Measurements from ENCODE around the gene VNN1.

VNN1 gene, protein sequence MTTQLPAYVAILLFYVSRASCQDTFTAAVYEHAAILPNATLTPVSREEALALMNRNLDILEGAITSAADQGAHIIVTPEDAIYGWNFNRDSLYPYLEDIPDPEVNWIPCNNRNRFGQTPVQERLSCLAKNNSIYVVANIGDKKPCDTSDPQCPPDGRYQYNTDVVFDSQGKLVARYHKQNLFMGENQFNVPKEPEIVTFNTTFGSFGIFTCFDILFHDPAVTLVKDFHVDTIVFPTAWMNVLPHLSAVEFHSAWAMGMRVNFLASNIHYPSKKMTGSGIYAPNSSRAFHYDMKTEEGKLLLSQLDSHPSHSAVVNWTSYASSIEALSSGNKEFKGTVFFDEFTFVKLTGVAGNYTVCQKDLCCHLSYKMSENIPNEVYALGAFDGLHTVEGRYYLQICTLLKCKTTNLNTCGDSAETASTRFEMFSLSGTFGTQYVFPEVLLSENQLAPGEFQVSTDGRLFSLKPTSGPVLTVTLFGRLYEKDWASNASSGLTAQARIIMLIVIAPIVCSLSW

DNA sequence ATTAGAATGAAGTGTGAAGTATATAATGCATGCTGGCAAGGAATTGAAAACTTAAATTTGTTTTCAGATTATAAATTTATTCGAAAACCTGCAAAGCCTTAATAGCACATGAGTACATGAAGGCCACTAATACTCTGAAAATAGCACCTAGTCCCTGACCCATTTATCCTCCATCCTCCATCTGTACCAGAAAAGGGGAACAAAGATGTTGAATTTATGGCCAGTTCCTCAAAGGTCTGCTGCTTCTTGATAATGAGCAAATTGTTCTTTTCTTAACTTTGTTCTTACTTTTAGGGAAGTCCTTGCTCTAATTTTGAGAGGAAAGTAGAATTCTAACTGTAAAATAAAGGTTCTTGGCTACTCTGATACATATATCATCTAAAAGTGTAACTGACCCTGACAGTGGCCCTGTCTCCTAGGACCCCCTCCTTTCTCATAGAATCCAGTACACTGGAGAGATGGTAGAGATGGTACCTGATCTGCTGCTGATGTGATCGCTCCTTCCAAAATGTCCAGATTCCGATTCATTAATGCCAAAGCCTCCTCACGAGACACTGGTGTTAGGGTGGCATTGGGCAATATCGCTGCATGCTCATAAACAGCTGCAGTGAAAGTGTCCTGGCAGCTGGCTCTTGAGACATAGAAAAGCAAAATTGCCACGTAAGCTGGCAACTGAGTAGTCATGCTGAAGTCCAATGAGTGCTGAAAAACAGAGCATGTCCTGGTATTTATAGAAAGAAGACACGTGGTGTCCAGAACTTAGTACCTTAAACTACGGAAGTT, at the start of gene VNN1:
VNN1 (minus strand) TSS at position 704 of the 783 bp plus-strand sequence; CDS start at position 684, 20 bp downstream.
- DNase-seq = peak; percentile 3

- peak; percentile 61 for DNase-seq
These were observed 49.4 kb upstream of the VNN1 start for GRCh38 chr6:132763269-132763668.

GRCh38 chr6:132760256-132760655, 46.4 kb upstream of the VNN1 start:
- no peak for DNase-seq

DNA sequence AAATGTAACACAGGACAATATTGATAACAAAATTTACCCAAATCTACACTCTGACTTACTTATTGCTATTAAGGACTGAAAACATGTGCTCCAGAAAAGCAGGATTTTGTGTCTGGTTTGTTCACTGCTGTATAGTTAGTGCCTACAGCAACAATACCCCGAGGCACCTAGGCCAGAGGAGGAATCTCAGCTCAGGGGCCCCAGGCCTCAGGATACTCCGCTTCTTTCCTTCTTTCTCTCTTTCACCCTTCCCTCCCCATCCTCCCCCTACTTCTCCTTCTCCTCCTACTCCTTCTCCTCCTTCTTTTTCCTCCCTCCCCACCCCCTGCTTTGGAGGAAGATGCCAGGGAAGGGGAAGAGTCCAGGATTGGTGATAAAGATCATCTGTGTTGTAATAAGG, 44.8 kb upstream of the VNN1 start:
- no peak for DNase-seq

GRCh38 chr6:132752255-132752654, 38.4 kb upstream of the VNN1 start:
- DNase-seq = no peak

DNA sequence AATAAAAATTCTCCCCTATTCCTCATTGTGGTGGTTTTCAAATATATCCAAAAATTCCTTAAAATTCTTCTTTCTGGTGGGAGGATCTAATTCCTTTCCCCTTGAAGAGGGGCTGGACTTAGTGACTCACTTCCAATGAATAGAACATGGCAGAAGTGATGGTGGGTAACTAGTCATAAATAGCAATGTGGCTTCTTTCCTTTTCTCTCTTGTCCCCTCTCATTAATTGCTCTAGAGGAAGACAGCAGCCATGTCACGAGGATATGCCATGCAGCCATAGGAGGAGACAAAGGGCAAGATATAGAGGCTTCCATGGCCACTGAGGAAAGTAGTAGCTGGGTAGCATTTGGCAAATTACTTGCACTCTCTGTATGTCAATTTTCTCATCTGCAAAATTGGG, 38.0 kb upstream of the VNN1 start:
- DNase-seq = no peak

- no peak for DNase-seq
These were observed 37.5 kb upstream of the VNN1 start for GRCh38 chr6:132751306-132751705.

DNA sequence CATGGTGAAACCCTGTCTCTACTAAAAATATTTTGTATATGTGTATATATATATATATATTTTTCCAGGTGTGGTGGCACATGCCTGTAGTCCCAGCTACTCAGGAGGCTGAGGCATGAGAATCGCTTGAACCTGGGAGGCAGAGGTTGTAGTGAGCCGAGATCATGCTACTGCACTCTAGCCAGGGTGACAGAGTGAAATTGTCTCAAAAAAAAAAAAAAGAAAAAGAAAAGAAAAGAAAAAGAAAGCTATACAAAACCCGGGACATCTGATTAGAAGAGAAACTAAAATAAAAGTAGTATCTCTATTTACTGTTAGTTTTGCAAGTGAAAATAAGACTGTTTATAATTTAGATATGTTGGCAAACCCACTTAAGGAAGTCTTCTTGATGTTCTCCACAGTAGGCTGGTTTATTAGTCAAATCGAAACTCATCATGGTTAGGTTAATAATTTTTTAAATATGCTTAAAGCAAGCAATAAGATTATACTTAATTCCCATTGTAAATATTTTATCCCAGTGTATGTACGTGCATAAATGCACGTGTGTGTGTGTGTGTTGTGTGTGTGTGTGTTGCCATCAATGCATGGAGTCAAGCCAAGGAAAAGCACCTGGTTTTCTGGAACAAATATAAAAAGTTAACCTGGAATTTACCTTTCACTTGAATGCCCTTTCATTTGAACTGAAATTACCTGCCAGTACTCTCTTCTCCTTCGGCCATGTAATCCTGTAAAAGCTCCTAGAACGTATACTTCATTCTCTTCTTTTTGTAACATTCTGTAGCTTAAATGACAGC, 36.8 kb upstream of the VNN1 start:
- no peak for DNase-seq

GRCh38 chr6:132749111-132749510, 35.3 kb upstream of the VNN1 start:
- no peak for DNase-seq

DNA sequence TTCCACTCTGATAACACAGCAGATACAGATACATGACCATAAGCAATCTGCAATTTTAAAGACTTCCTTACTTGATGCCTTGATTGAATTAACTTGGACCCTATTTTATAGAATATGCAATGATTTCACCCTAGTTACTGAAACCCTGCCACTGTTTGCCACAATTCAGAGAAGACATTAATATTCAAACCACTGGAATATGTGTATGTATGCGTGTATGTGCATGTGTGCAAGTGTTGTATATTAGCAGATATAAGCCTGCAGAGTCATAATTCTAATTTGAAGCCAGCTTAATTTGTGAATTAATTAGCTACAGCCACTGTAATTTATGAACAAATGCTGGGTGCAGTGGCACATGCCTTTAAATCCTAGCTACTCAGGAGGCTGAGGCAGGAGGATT, 34.6 kb upstream of the VNN1 start:
- DNase-seq = no peak

DNA sequence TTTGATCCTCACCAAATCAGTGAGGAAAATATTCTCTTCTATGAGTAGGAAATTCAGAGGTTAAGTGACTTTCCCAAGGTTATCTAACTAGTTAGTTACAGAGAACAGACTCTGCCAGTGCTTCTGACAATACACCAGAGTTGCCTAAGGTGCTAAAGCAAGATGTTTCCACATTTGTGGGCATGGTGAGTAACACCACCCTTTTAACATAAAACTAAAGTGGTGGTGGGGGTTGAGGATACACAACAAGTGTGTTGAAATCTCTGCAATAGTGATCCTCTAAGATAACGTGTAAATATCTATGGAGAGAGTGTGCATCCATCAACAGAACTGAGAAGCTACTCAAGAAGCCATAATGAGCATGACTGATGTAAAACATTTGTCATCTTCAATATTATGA, 32.2 kb upstream of the VNN1 start:
- DNase-seq = no peak

DNA sequence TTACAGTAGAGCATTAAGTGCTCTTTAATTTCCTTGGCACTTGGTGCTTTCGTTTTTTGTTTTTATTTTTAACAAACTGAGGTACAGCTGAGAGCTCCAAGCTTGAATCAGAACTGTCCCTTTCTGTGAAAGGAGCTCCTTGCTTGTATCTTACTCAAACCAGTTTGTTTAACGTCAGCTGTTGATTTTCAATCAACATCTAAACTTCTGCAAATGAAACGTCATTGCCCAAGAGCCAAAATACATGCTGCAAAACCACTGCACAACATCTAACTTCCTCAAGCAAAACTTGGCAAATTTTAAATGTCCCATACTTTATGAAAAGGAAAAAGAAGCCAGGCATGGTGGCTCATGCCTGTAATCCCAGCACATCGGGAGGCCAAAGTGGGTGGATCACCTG, 28.6 kb upstream of the VNN1 start:
- DNase-seq = no peak

GRCh38 chr6:132741281-132741680, 27.4 kb upstream of the VNN1 start:
- DNase-seq = no peak

DNA sequence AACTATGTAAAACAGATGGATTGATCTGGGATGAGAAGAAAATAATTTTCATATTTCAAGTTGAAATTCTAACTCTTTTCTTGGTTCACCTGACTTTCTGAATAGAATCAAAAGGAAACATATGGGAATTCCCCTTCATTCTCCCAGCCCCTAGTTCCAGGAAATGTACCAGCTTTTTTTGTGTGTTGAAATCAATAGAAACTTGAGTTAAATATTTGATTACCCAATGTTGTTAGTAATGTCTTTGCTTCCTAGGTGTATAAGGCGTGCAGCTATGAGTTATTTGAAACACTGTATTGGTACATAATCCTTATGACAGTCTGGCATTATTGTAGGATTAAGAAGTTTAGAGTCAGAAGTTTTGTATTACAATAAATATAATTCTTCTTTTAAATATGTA, 22.4 kb upstream of the VNN1 start:
- no peak for DNase-seq

DNA sequence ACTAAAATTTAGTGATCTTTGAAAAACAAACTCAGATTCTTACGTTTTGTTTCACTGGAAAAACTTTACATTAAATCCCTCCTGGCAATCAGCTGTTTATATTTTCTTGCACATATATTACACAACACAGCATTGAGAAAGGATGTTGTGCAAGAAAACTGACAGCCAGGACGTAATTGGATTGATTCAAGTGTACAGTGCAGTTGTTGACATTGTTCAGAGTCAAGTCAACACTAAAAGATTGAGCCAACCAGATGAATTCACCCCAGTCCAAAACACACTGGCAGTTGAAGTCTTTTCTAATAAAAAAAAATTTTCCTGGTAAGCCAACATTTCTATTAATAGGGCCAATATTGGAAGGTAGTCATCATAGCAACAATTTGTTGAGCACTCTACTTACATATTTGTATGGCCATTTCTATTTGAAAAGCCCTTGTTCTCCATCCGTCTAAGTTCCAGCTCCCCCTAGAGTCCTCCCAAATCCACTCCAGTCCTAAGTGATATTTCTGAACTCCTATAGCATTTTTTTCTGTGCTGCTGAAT, 20.9 kb upstream of the VNN1 start:
- DNase-seq = no peak

DNA sequence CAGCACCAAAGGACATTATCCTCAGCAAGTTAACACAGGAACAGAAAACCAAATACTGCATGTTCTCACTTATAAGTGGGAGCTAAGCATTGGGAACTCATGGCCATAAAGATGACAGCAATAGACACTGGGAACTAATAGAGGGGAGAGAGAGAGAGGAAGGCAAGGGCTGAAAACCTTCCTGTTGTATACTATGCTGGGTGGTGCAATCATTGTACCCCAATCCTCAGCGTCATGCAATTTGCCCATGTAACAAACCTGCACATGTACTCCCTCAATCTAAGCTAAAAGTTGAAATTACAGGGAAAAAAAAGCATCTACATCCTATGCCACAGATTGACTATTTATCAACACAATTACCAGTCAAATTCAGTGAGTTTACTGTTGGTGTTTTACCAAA, 20.0 kb upstream of the VNN1 start:
- DNase-seq = no peak

- no peak for DNase-seq
These were observed 19.4 kb upstream of the VNN1 start for GRCh38 chr6:132733283-132733682.

GRCh38 chr6:132731086-132731485, 17.2 kb upstream of the VNN1 start:
- DNase-seq = no peak

GRCh38 chr6:132730560-132730959, 16.7 kb upstream of the VNN1 start:
- no peak for DNase-seq

DNA sequence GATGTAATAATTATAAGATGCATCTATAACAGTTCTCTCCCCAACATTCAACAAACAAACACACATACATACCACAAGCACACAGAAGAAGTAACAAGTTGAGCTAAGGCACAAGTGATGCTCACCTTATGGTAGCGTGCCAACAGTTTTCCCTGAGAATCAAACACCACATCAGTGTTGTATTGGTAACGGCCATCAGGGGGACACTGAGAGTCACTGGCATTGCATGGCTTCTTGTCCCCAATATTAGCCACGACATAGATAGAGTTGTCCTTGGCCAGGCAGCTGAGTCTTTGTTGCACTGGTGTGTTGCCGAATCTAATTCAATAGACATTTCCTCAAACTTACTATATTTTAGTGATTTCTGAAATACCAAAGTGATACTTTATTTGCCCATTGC, 14.8 kb upstream of the VNN1 start:
- DNase-seq = no peak

GRCh38 chr6:132726608-132726975, 12.7 kb upstream of the VNN1 start:
- no peak for DNase-seq

DNA sequence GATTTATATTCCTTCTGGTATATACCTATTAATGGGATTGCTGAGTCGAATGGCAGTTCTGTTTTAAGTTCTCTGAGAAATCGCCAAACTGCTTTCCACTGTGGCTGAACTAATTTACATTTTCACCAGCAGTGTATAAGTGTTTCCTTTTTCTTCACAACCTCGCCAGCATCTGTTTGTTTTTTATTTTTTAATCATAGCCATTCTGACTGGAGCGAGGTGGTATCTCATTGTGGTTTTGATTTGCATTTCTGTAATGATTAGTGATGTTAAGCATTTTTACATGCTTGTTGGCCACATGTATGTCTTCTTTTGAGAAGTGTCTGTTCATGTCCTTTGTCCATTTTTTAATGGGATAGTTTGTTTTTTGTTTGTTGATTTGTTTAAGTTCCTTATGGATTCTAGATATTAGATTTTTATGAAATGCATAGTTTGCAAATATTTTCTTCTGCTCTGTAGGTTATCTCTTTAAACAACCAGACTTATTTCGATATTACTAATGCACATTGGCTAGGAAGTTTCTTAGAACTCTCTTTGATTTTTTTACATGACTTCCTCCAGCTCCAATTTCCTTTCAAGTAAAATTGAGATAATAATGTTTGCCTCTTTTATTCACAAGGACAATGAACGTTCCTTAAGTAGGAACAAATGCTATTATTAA, 12.2 kb upstream of the VNN1 start:
- no peak for DNase-seq

- DNase-seq = no peak
These were observed 11.6 kb upstream of the VNN1 start for GRCh38 chr6:132725471-132725870.
